MG63 (cell line): Measurements from ENCODE around the gene GSK3A. TPM values are rescaled to one million over a fixed set of nuclear protein-coding genes. Genes with fewer than 3 reads are reported as not detected.
"Not testable (repeated sequence)": the region's sequence is repeated elsewhere in the genome, so short reads cannot be mapped to it uniquely, and the experiment has no call there.

ENCODE experiments used
- DNase-seq: peaks from one replicate; pipeline ENCODE4 v3.0.0-alpha.2; 2020
- H3K27me3 ChIP-seq: fragments of 250-450 bp; sonication (Bioruptor Pico); 2 replicates; pipeline ENCODE4 v1.5.1; 2020; ENCODE audit warnings: mild to moderate bottlenecking, moderate library complexity
- H3K36me3 ChIP-seq: fragments of 250-450 bp; sonication (Bioruptor Pico); 2 replicates; pipeline ENCODE4 v1.5.1; 2020; ENCODE audit warnings: mild to moderate bottlenecking, moderate library complexity
- H3K4me3 ChIP-seq: fragments of 250-450 bp; sonication (Bioruptor Pico); 2 replicates; pipeline ENCODE4 v1.5.1; 2020; ENCODE audit warnings: mild to moderate bottlenecking, moderate library complexity
- H3K9me3 ChIP-seq: fragments of 250-450 bp; sonication (Bioruptor Pico); 2 replicates; pipeline ENCODE4 v1.5.1; 2020; ENCODE audit warnings: mild to moderate bottlenecking, moderate library complexity
- total RNA-seq: library from RNA; depleted of rRNA; stranded (reverse); fragments of >200 nt; shearing (Covaris generic); gene quantifications from 2 replicates; pipeline ENCODE4 v1.2.3, GENCODE V29; 2014; ENCODE audit warnings: low replicate concordance

The GSK3A gene
- total RNA-seq, 1 experiment from 2014 or later, result 27.3 TPM

DNA sequence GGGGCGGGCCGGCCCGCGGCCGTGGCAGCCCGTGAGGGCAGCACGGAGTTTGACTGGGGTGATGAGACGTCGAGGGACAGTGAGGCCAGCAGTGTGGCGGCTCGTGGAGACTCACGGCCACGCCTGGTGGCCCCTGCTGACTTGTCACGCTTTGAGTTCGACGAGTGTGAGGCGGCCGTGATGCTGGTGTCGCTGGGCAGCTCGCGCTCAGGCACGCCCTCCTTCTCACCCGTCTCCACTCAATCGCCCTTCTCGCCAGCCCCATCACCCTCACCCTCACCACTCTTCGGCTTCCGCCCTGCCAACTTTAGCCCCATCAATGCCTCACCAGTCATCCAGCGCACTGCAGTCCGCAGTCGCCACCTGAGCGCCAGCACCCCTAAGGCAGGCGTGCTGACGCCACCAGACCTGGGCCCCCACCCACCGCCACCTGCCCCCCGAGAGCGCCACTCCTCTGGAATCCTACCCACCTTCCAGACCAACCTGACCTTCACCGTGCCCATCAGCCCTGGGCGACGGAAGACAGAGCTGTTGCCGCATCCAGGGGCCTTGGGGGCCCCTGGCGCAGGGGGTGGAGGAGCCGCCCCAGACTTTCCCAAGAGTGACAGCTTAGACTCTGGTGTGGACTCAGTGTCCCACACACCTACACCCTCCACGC, 31.1 kb upstream of the GSK3A start:
- Histone ChIP-seq H3K4me3 (no peak overlapping the region), H3K27me3 (no peaks in the 10 kb centered on the region), H3K9me3 (no peaks in the 10 kb centered on the region), H3K36me3 (peaks cover 37% of the 10 kb centered on the region)
- DNase-seq, result no peak

GRCh38 chr19:42272989-42273406, 30.6 kb upstream of the GSK3A start:
- Histone ChIP-seq H3K36me3 (peaks cover 37% of the 10 kb centered on the region), H3K9me3 (no peaks in the 10 kb centered on the region), H3K4me3 (no peak overlapping the region), H3K27me3 (no peaks in the 10 kb centered on the region)
- no peak for DNase-seq

DNA sequence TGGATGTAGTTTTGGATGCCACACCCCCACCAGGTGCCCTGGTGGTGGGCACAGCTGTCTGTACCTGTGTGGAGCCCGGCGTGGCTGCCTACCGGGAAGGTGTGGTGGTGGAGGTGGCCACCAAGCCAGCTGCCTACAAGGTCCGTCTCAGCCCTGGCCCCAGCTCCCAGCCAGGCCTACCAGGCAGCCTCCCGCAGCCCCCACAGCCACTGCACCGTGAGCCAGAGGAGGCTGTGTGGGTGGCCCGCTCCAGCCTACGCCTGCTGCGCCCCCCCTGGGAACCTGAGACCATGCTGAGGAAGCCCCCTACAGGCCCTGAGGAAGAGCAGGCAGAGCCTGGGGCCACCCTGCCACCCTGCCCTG, 30.1 kb upstream of the GSK3A start:
- peaks cover 37% of the 10 kb centered on the region for H3K36me3 ChIP-seq
- no peaks in the 10 kb centered on the region for H3K9me3 ChIP-seq
- H3K27me3 ChIP-seq, result no peaks in the 10 kb centered on the region
- no peak for DNase-seq
- no peak overlapping the region for H3K4me3 ChIP-seq

GRCh38 chr19:42271861-42272534, 29.6 kb upstream of the GSK3A start:
- DNase-seq, result no peak
- H3K27me3 ChIP-seq, result no peaks in the 10 kb centered on the region
- no peaks in the 10 kb centered on the region for H3K9me3 ChIP-seq
- H3K4me3 ChIP-seq, result no peak overlapping the region
- peaks cover 37% of the 10 kb centered on the region for H3K36me3 ChIP-seq

- DNase-seq, result no peak
- H3K27me3 ChIP-seq, result no peaks in the 10 kb centered on the region
- peaks cover 29% of the 10 kb centered on the region for H3K36me3 ChIP-seq
- no peak overlapping the region for H3K4me3 ChIP-seq
- no peaks in the 10 kb centered on the region for H3K9me3 ChIP-seq
Measured at GRCh38 chr19:42271045-42271419, 28.6 kb upstream of the GSK3A start.

- no peaks in the 10 kb centered on the region for H3K27me3 ChIP-seq
- peaks cover 29% of the 10 kb centered on the region for H3K36me3 ChIP-seq
- H3K4me3 ChIP-seq, result peak overlapping the region; percentile 98
- DNase-seq, result peak; percentile 62
- no peaks in the 10 kb centered on the region for H3K9me3 ChIP-seq
Measured at GRCh38 chr19:42270346-42271044, 28.1 kb upstream of the GSK3A start.

- no peaks in the 10 kb centered on the region for H3K9me3 ChIP-seq
- peaks cover 22% of the 10 kb centered on the region for H3K36me3 ChIP-seq
- no peaks in the 10 kb centered on the region for H3K27me3 ChIP-seq
- DNase-seq, result no peak
- H3K4me3 ChIP-seq, result peak overlapping the region; percentile 98
Measured at GRCh38 chr19:42269478-42270345, 27.3 kb upstream of the GSK3A start.

- no peaks in the 10 kb centered on the region for H3K9me3 ChIP-seq
- H3K36me3 ChIP-seq, result peaks cover 14% of the 10 kb centered on the region
- no peaks in the 10 kb centered on the region for H3K27me3 ChIP-seq
- peak; percentile 100 for DNase-seq
- peak within 1 kb of the TSS; percentile 98 for H3K4me3 ChIP-seq
Measured at GRCh38 chr19:42268704-42269477, 26.5 kb upstream of the GSK3A start, which contains the start of gene CIC. CIC (plus strand) TSS chr19:42269252; CDS start chr19:42271784, 2,532 bp downstream.

- no peaks in the 10 kb centered on the region for H3K9me3 ChIP-seq
- peak; percentile 99 for DNase-seq
- H3K36me3 ChIP-seq, result peaks cover 9% of the 10 kb centered on the region
- H3K4me3 ChIP-seq, result peak overlapping the region; percentile 98
- H3K27me3 ChIP-seq, result no peaks in the 10 kb centered on the region
Measured at GRCh38 chr19:42268142-42268703, 25.8 kb upstream of the GSK3A start.

DNA sequence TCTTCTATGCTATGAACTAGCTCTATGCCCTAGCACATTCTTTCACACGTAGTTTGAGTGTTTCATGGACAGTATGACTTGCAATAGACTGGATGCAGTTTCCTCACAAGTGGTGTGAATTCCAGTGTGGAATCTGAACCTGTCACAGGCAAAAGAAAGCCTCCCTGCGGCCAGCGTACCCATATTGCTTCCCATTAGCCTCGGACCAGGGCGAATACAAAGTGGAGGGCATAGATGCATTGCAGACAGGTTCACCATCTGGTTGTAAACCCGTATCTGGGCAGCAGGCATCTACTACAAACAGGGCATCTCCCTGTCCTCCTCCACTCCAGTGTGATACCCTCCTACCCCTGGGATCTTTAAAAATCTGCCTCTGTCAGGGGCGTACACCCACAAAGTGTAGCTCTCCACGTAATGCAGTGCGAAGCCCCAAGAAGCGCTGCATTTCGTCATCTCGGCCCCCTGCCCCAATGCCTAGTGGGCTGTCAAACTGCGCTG, 25.3 kb upstream of the GSK3A start:
- H3K27me3 ChIP-seq, result no peaks in the 10 kb centered on the region
- peaks cover 9% of the 10 kb centered on the region for H3K36me3 ChIP-seq
- peak overlapping the region; percentile 98 for H3K4me3 ChIP-seq
- no peaks in the 10 kb centered on the region for H3K9me3 ChIP-seq
- no peak for DNase-seq

DNA sequence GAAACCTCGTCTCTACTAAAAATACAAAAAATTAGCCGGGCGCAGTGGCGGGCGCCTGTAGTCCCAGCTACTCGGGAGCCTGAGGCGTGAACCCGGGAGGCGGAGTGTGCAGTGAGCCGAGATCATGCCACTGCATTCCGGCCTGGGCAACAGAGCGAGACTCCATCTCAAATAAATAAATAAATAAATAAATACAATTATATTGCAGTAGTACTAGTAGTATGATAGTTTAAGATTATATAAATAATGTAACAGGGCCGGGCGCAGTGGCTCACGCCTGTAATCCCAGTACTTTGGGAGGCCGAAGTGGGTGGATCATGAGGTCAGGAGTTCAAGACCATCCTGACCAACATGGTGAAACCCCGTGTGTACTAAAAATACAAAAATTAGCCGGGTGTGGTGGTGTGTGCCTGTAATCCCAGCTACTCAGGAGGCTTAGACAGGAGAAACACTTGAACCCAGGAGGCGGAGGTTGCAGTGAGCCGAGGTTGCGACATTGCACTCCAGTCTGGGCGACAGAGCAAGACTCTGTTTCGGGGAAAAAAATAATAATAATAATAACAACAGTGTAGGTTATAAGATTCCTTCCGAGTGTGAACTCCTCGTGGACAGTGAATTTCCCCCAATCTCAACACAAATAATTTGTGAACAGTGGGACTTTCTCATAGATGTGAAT, 24.7 kb upstream of the GSK3A start:
- not testable (repeated sequence) for DNase-seq, H3K27me3 ChIP-seq, H3K36me3 ChIP-seq, H3K9me3 ChIP-seq
- peak overlapping the region; percentile 98 for H3K4me3 ChIP-seq

DNA sequence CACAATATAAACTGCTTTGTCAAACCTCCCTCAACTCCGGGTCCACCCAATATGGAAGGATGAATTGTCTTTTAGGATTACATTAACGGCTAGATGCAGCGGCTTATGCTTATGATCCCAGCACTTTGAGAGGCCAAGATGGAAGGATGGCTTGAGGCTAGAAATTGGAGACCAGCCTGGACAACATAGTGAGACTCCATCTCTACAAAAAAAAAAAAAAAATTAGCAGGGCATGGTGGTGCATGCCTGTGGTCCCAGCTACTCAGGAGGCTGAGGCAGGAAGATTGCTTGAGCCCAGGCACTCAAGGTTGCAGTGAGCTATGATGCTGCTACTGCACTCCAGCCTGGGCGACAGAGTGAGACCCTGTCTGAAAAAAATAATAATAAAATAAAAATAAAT, 23.7 kb upstream of the GSK3A start:
- H3K36me3 ChIP-seq, DNase-seq, H3K4me3 ChIP-seq, H3K9me3 ChIP-seq, H3K27me3 ChIP-seq: not testable (repeated sequence)

DNA sequence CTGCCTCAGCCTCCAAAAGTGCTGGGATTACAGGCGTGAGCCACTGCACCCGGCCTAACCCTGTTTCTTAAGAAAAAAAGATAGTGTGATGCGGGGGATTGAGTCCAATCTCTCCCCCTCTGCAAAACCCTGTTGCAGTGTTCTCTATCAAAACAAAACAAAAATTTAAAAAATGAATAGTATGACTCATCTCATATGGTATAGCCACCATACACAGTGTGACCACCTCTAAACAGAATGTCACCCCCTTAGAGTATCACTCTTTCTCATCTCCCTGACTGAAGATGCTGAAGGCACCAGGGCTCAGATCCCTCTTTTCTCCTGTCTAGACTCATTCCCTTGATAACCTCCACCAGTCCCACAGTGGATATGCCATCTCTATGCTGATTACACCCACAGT, 19.4 kb upstream of the GSK3A start:
- no peak for DNase-seq
- Histone ChIP-seq H3K36me3 (no peaks in the 10 kb centered on the region), H3K27me3 (no peaks in the 10 kb centered on the region), H3K9me3 (no peaks in the 10 kb centered on the region), H3K4me3 (no peak overlapping the region)

DNA sequence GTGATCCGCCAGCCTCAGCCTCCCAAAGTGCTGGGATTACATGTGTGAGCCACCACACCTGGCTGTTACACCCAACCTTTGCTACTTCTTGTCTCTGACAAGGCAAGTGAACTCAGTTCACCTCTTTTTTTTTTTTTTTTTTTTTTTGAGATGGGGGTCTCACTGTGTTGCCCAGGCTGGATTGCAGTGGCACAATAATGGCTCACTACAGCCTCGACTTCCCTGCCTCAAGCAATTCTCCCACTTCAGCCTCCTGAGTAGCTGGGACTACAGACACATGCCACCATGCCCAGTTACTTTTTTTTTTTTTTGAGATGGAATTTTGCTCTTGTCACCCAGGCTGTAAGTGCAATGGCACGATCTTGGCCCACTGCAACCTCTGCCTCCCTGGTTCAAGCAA, 15.4 kb upstream of the GSK3A start:
- not testable (repeated sequence) for H3K27me3 ChIP-seq, DNase-seq, H3K9me3 ChIP-seq, H3K4me3 ChIP-seq
- peaks cover 12% of the 10 kb centered on the region for H3K36me3 ChIP-seq
